SU-DHL-6 (cell line): Measurements from ENCODE around the gene E2F1.

Source experiments
- EZH2phosphoT487 ChIP-seq: fragments of 200-600 bp; sonication (generic), shearing (Covaris generic); conservative IDR thresholded peaks from 2 replicates; pipeline ENCODE4 v1.6.1; 2018; ENCODE audit warnings: mild to moderate bottlenecking, antibody characterized with exemption, low read length, moderate library complexity, mixed read lengths
- TF ChIP-seq, protein P1 (sequence below): fragments of 200-600 bp; sonication (generic); IDR thresholded peaks from one replicate; pipeline ENCODE4 v1.5.1; 2017; ENCODE audit warnings: antibody characterized with exemption, mild to moderate bottlenecking, low read length, moderate library complexity; ENCODE audit not compliant: insufficient read depth, poor library complexity, severe bottlenecking

DNA sequence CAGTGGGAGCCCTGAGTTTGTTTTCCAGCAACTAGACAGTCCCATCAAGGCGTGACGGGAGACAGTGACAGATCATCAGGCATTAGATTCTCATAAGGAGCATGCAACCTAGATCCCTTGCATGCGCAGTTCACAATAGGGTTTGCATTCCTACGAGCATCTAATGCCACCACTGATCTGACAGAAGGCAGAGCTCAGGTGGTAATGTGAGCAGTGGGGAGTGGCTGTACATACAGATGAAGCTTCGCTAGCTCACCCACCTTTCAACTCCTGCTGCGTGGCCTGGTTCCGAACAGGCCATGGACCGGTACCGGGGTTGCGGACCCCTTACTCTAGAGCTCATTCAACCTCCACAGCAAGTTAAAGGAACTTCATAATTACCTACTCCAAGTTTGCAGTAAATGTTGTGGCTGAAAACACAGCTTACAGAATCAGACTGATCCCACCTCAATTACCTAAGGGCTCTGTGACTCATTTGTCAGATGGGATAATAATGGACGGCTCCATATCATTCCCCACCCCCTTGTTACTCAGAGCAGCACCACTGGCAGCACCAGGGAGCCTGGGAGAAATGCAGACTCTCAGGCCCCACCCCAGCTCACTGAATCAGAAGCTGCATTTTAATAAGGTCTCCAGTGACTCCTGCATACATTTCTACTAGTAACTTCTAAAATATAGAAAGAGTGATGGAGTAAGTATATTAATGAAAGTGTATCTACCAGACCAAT, 18.2 kb upstream of the E2F1 start:
- TF ChIP-seq, protein P1, sequence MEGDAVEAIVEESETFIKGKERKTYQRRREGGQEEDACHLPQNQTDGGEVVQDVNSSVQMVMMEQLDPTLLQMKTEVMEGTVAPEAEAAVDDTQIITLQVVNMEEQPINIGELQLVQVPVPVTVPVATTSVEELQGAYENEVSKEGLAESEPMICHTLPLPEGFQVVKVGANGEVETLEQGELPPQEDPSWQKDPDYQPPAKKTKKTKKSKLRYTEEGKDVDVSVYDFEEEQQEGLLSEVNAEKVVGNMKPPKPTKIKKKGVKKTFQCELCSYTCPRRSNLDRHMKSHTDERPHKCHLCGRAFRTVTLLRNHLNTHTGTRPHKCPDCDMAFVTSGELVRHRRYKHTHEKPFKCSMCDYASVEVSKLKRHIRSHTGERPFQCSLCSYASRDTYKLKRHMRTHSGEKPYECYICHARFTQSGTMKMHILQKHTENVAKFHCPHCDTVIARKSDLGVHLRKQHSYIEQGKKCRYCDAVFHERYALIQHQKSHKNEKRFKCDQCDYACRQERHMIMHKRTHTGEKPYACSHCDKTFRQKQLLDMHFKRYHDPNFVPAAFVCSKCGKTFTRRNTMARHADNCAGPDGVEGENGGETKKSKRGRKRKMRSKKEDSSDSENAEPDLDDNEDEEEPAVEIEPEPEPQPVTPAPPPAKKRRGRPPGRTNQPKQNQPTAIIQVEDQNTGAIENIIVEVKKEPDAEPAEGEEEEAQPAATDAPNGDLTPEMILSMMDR, result no peak
- no peak for TF ChIP-seq EZH2phosphoT487
